Ovary (tissue), 9 donors: ENCODE results near the gene VPS35L. TPM values are rescaled to one million over a fixed set of nuclear protein-coding genes. Genes with fewer than 3 reads are reported as not detected.

Experiments used
- DNase-seq, 5 donors: peaks; one replicate each; pipeline ENCODE4 v3.0.0-alpha.2; 2019 to 2020
- H3K27ac ChIP-seq, 2 donors: fragments of 200-600 bp; one replicate each; pipeline versions ENCODE4 v1.5.1 to v1.8.0; 2019 to 2022
- H3K27me3 ChIP-seq: fragments of 200-600 bp; one replicate; pipeline ENCODE4 v1.8.0; 2022
- H3K36me3 ChIP-seq: fragments of 200-600 bp; sonication (generic); one replicate; pipeline ENCODE4 v1.5.1; 2019
- H3K4me1 ChIP-seq: one replicate; pipeline ENCODE4 v1.8.1; 2013; ENCODE audit warnings: mild to moderate bottlenecking, moderate library complexity; ENCODE audit not compliant: insufficient read depth
- H3K4me3 ChIP-seq: fragments of 200-600 bp; sonication (generic); one replicate; pipeline ENCODE4 v1.5.1; 2017
- H3K9me3 ChIP-seq, 2 donors: fragments of 200-600 bp in 1 of 2; sonication (generic) in 1 of 2; one replicate each; pipeline versions ENCODE4 v1.5.1 to v1.8.1; 2013 to 2019; ENCODE audit warnings: mild to moderate bottlenecking in 1 of 2, moderate library complexity in 1 of 2
- CTCF ChIP-seq, 3 donors: fragments of 450-650 bp in 2 of 3; fragments of 200-600 bp in 1 of 3; IDR thresholded peaks; one replicate each; pipeline versions ENCODE4 v1.5.1 to v1.8.0; 2016 to 2022; ENCODE audit warnings: antibody characterized with exemption in 3 of 3, mild to moderate bottlenecking in 1 of 3
- EP300 ChIP-seq: sonication (generic); formaldehyde crosslinking; IDR thresholded peaks from one replicate; pipeline ENCODE4 v1.6.1; 2017; ENCODE audit warnings: antibody characterized with exemption
- POLR2A ChIP-seq: fragments of 450-650 bp; IDR thresholded peaks from one replicate; pipeline ENCODE4 v1.6.1; 2017; ENCODE audit warnings: antibody characterized with exemption, mild to moderate bottlenecking, moderate library complexity
- WGBS, 3 donors: extraction: QIAGEN DNeasy Blood & Tissue Kit in 1 of 3; methylation state at CpG; one replicate each; pipeline versions ENCODE4 v1.1.5 to v1.1.7; 2013 to 2017; 5-methylcytosine and 5-hydroxymethylcytosine counted together
- intact Hi-C, 4 donors: fragments of 100-400 bp; cut with DNase I; formaldehyde crosslinking; loops; one replicate each; pipeline versions ENCODE4 v1.11.0 to v1.15.1; 2022 to 2023
- polyA plus RNA-seq, 2 donors: library from polyadenylated mRNA; stranded (reverse); fragments of 200-250 nt in 1 of 2; fragments of 350-450 nt in 1 of 2; fragmentation: Illumina TruSeq in 1 of 2; extraction: RNeasy Lipid Tissue Mini Kit (QIAGEN cat#74804) in 1 of 2; gene quantifications; one replicate each; pipeline ENCODE4 v1.2.3, GENCODE V29; 2013 to 2014
- total RNA-seq, 7 donors: library from RNA; depleted of rRNA in 2 of 7; stranded (reverse); fragments of >200 nt in 2 of 7; fragmentation: NEBNext Ultra II Directional in 3 of 7; extraction: Animal tissue kit (Norgen Biotek cat#: 25700) in 3 of 7; gene quantifications; one replicate each; pipeline versions ENCODE4 v1.1.0 to v1.2.4, GENCODE V29; 2016 to 2023
- donor health status: DM: no; HTN: no; CAD: no; lungs with moderate emphysema.
- donor health status: DM: no; HTN: no; CAD: no.
- donor health status: Bipolar disorder and iron deficiency.
- donor health status: DM: yes; HTN: yes; CAD: no.
- donor health status: DM: no; HTN: no; CAD: no.
- donor health status: DM: yes; HTN: yes; CAD: no.

VPS35L gene
- total and polyA plus RNA-seq, 9 donors = 28.6 to 69.6 (median 50.7) TPM

DNA sequence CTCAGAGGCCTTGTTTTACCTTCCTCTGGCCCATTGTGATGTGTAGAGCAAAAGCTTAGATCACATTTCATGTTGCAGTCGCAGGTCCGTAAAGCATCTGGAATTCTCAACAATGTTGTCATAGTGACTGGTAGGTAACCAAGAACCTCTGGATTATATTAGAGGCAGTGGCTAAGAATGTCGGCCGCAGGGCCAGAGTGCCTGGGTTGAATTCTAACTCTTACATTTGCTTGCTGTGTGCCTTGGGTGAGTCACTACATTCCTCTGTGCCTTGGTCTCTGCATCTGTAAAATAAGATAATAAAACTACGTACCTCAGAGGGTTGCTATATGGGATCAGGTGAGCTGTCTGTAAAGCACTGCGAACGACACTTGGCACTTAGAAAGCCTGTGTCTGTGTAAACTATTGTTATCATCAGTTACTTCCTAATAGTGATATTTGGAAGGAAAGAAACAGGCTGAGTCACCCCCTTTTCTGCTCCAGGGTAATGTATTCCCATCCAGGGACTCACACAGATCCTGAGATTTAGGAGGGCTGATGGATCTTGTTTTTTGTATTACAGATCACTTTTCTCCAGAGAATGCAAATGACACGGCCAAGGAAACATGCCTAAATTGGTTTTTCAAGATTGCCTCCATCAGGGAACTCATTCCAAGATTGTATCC, 52.2 kb downstream of the VPS35L start:
- TF ChIP-seq CTCF (IDR thresholded peaks at IDR 0.05) (no peak), POLR2A (no peak), EP300 (no peak)
- Histone ChIP-seq H3K27me3 (no peaks in the 10 kb centered on the region), H3K27ac (no peak overlapping the region), H3K36me3 (no peaks in the 10 kb centered on the region), H3K9me3 (no peaks in the 10 kb centered on the region), H3K4me3 (no peak overlapping the region), H3K4me1 (peaks cover 2% of the 10 kb centered on the region)
- no peak for DNase-seq
- WGBS, 3 donors = 92 to 94% (median 94%) methylated on average over 8 of the region's 8 CpGs
- intact Hi-C loops = loop anchor here in 1 of 4 donors (10.0 kb wide), 1 partner anchor 157 kb away; no protein-coding TSS in a partner anchor

DNA sequence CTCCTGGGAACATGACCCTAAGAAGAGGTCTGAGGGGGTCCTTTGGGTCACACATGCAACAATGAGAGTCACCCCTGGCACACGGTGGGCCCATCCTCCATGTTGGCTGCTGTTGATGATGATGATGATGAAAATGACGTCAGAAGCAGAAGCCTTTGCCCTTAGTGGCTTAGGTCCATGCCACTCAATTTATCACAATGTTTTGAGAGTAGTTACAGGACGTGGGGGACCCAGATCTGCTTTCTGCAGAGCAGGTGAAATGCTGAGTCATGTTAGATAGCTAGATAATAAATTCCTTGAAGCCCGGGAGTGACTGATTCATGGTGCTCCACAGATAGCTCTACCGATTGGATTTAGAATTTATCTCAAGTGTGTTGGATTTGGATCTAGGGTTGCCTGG, 53.9 kb downstream of the VPS35L start:
- TF ChIP-seq CTCF (IDR thresholded peaks at IDR 0.05) (no peak), EP300 (no peak), POLR2A (no peak)
- intact Hi-C loops = loop anchor here in 1 of 4 donors (10.0 kb wide), 1 partner anchor 155 kb away; no protein-coding TSS in a partner anchor
- Histone ChIP-seq H3K27me3 (no peaks in the 10 kb centered on the region), H3K4me1 (peaks cover 8% of the 10 kb centered on the region), H3K4me3 (no peak overlapping the region), H3K9me3 (no peaks in the 10 kb centered on the region), H3K36me3 (no peaks in the 10 kb centered on the region), H3K27ac (no peak overlapping the region)
- WGBS, 3 donors = 62 to 76% (median 73%) methylated on average over 5 of the region's 5 CpGs
- DNase-seq = no peak

DNA sequence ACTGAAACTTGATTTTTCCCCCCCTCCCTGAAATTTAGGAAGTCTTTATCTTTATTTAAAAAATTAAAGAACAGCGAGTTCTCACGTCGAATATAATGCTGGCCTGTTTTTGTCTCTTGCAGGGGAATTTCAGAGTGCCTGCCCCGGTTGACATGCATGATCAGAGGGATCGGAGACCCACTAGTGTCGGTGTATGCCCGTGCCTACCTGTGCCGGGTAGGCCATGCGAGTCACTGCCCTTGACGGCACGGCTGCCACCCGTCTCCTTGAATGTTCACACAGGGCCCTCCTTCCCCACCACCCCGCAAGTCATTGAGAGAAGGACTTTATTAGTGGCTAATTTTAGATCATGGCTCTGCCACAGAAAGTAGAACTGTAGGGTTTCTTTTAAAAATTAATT, 54.7 kb downstream of the VPS35L start:
- whole genome bisulfite sequencing, 3 donors = 38 to 69% (median 66%) methylated on average over 13 of the region's 13 CpGs
- Histone ChIP-seq H3K36me3 (no peaks in the 10 kb centered on the region), H3K27me3 (no peaks in the 10 kb centered on the region), H3K4me1 (peaks cover 10% of the 10 kb centered on the region), H3K4me3 (no peak overlapping the region), H3K9me3 (no peaks in the 10 kb centered on the region), H3K27ac (no peak overlapping the region)
- no peak for TF ChIP-seq EP300
- TF ChIP-seq POLR2A = no peak
- TF ChIP-seq CTCF (IDR thresholded peaks at IDR 0.05) = no peak
- intact Hi-C loops = loop anchor here in 1 of 4 donors (10.0 kb wide), 1 partner anchor 95 kb away; no protein-coding TSS in a partner anchor
- DNase-seq = peak in 1 of 5 donors; percentile 46

- H3K36me3 ChIP-seq = no peaks in the 10 kb centered on the region
- no peaks in the 10 kb centered on the region for H3K9me3 ChIP-seq
- intact Hi-C loops = loop anchor here in 1 of 4 donors (10.0 kb wide), 1 partner anchor 91 kb away; no protein-coding TSS in a partner anchor
- no peak overlapping the region for H3K4me3 ChIP-seq
- H3K4me1 ChIP-seq = peaks cover 14% of the 10 kb centered on the region
- H3K27ac ChIP-seq = no peak overlapping the region
- DNase-seq = no peak
- TF ChIP-seq POLR2A (no peak), EP300 (no peak), CTCF (IDR thresholded peaks at IDR 0.05) (no peak)
- WGBS, 3 donors = 12 to 50% (median 46%) methylated on average over 5 of the region's 5 CpGs
- no peaks in the 10 kb centered on the region for H3K27me3 ChIP-seq
These were observed 58.3 kb downstream of the VPS35L start for GRCh38 chr16:19613834-19614233.
